Endothelial cell of umbilical vein (primary cell): ENCODE measurements around the gene KRTAP3-2. TPM values are rescaled to one million over a fixed set of nuclear protein-coding genes. Genes with fewer than 3 reads are reported as not detected.

Experiments used
- BruUV-seq: library from RNA; stranded (reverse); fragments of 400-500 nt; replicated peaks from 2 replicates; lab custom pipeline; 2021; lab: Mats Ljungman, UMichigan
- CTCF ChIA-PET: fragments of 300-600, 350-600 bp; sonication (Branson Sonifier 250); formaldehyde crosslinking; loops from one replicate; lab custom pipeline; 2021; ENCODE audit warnings: antibody characterized with exemption, inconsistent platforms; lab: Charles Lee
- POLR2A ChIA-PET: fragments of 300-600, 350-600 bp; sonication (Branson Sonifier 250); formaldehyde crosslinking; loops from one replicate; lab custom pipeline; 2021; ENCODE audit warnings: antibody characterized with exemption, inconsistent platforms; lab: Charles Lee
- DNase-seq: peaks from one replicate; pipeline ENCODE4 v3.0.0-alpha.2; 2011; ENCODE audit warnings: low read depth, low spot score
- FAIRE-seq: peaks from 2 replicates; lab custom pipeline; 2011; peaks lifted over from hg19 to GRCh38; lab: Jason Lieb, UNC
- H2AFZ ChIP-seq: 2 replicates; pipeline ENCODE4 v1.6.0; 2012; ENCODE audit warnings: low read depth, low read length, control low read depth, inconsistent platforms
- H3K27ac ChIP-seq: 2 replicates; pipeline ENCODE4 v1.5.1; 2011; ENCODE audit warnings: low read depth, mild to moderate bottlenecking, control low read depth, low read length, moderate library complexity; ENCODE audit not compliant: insufficient read depth
- H3K27me3 ChIP-seq, 2 experiments: 2 replicates each; pipeline versions ENCODE4 v1.6.0 to v1.6.1; 2011; ENCODE audit warnings: low read length in 2 of 2, mixed read lengths in 1 of 2; ENCODE audit not compliant: control insufficient read depth in 2 of 2, insufficient read depth in 2 of 2
- H3K36me3 ChIP-seq, 2 experiments: 2 replicates in 1 of 2; 3 replicates in 1 of 2; pipeline ENCODE4 v1.5.1; 2011; ENCODE audit warnings: low read length in 2 of 2, mild to moderate bottlenecking in 1 of 2, moderate library complexity in 1 of 2; ENCODE audit not compliant: control insufficient read depth in 2 of 2, insufficient read depth in 2 of 2; ENCODE audit errors: extremely low read depth in 1 of 2
- H3K4me1 ChIP-seq: 3 replicates; pipeline ENCODE4 v1.5.1; 2011; ENCODE audit warnings: mild to moderate bottlenecking, low read length; ENCODE audit not compliant: control insufficient read depth, insufficient read depth; ENCODE audit errors: extremely low read depth
- H3K4me2 ChIP-seq: 2 replicates; pipeline ENCODE4 v1.6.1; 2011; ENCODE audit warnings: low read length, control low read depth, mixed read lengths; ENCODE audit not compliant: insufficient read depth
- H3K4me3 ChIP-seq, 3 experiments: fragments of 200-600 bp in 1 of 3; sonication (generic), shearing (Covaris generic) in 1 of 3; replicated peaks in 1 of 3; 2 replicates each; pipeline ENCODE4 v1.5.1; 2011 to 2016; ENCODE audit warnings: control low read depth in 3 of 3, low read length in 3 of 3, mild to moderate bottlenecking in 2 of 3, inconsistent platforms in 1 of 3, low read depth in 1 of 3, moderate library complexity in 1 of 3; ENCODE audit not compliant: insufficient read depth in 1 of 3
- H3K79me2 ChIP-seq: 2 replicates; pipeline ENCODE4 v1.6.0; 2012; ENCODE audit warnings: low read length, inconsistent platforms; ENCODE audit not compliant: control insufficient read depth, insufficient read depth
- H3K9ac ChIP-seq: replicated peaks from 2 replicates; pipeline ENCODE3; 2011; ENCODE audit warnings: low read length, control low read depth; ENCODE audit not compliant: insufficient read depth; ENCODE audit errors: extremely low read depth
- H3K9me1 ChIP-seq: replicated peaks from 3 replicates; pipeline ENCODE4 v1.6.0; 2011; ENCODE audit warnings: mild to moderate bottlenecking, low read length; ENCODE audit not compliant: control insufficient read depth, insufficient read depth; ENCODE audit errors: extremely low read depth
- H3K9me3 ChIP-seq: replicated peaks from 2 replicates; pipeline ENCODE4 v1.5.1; 2012; ENCODE audit warnings: low read length, inconsistent platforms; ENCODE audit not compliant: control insufficient read depth, insufficient read depth
- H4K20me1 ChIP-seq: replicated peaks from 2 replicates; pipeline ENCODE3; 2011; ENCODE audit warnings: mild to moderate bottlenecking, low read length; ENCODE audit not compliant: control insufficient read depth, insufficient read depth; ENCODE audit errors: extremely low read depth
- CTCF ChIP-seq, 2 donors: IDR thresholded peaks; 1 replicate in 1 of 2; 2 replicates in 1 of 2; pipeline ENCODE4 v1.5.1; 2011; ENCODE audit warnings: low read length in 2 of 2, mild to moderate bottlenecking in 2 of 2, moderate library complexity in 2 of 2, control low read depth in 1 of 2, inconsistent platforms in 1 of 2, low read depth in 1 of 2; ENCODE audit not compliant: insufficient read depth in 1 of 2; ENCODE audit errors: extremely low read depth in 1 of 2
- EZH2 ChIP-seq: IDR thresholded peaks from 2 replicates; pipeline ENCODE4 v1.6.1; 2012; ENCODE audit warnings: borderline replicate concordance, low read depth, mild to moderate bottlenecking, moderate library complexity, low read length, inconsistent platforms; ENCODE audit not compliant: severe bottlenecking
- FOS ChIP-seq: IDR thresholded peaks from 2 replicates; pipeline ENCODE4 v1.6.1; 2011; ENCODE audit warnings: mild to moderate bottlenecking, low read length, moderate library complexity, borderline replicate concordance; ENCODE audit not compliant: insufficient read depth
- GATA2 ChIP-seq: IDR thresholded peaks from 2 replicates; pipeline ENCODE4 v1.7.0; 2011; ENCODE audit warnings: low read depth, mild to moderate bottlenecking, moderate library complexity, mixed read lengths, low read length; ENCODE audit not compliant: insufficient read length, insufficient read depth
- JUN ChIP-seq: IDR thresholded peaks from 2 replicates; pipeline ENCODE4 v1.6.1; 2011; ENCODE audit warnings: borderline replicate concordance, low read depth; ENCODE audit not compliant: insufficient read length, insufficient read depth
- MAX ChIP-seq: IDR thresholded peaks from 2 replicates; pipeline ENCODE4 v1.6.1; 2011; ENCODE audit not compliant: insufficient read depth, insufficient read length
- MYC ChIP-seq: IDR thresholded peaks from one replicate; pipeline ENCODE4 v1.6.1; 2011; ENCODE audit warnings: mild to moderate bottlenecking, low read depth, low read length
- POLR2A ChIP-seq: IDR thresholded peaks from 2 replicates; pipeline ENCODE4 v1.6.1; 2012; ENCODE audit warnings: low read depth, mild to moderate bottlenecking, control low read depth, low read length
- POLR2AphosphoS5 ChIP-seq: IDR thresholded peaks from 2 replicates; pipeline ENCODE4 v1.6.1; 2012; ENCODE audit warnings: low read depth, mild to moderate bottlenecking, control low read depth, low read length, moderate library complexity; ENCODE audit not compliant: insufficient read depth
- dilution Hi-C: fragments of 300-500 bp; cut with MboI; formaldehyde crosslinking; loops from one replicate; pipeline ENCODE4 v1.15.0; 2019; ENCODE audit warnings: low sequenced_read_pairs; ENCODE audit not compliant: extremely low pct_ligation_motif_present
- intact Hi-C: fragments of 100-400 bp; cut with micrococcal nuclease; formaldehyde crosslinking; loops from one replicate; pipeline ENCODE4 v1.10.0; 2022
- polyA plus RNA-seq, 4 experiments: library from polyadenylated mRNA; depleted of rRNA in 3 of 4; stranded (reverse) in 3 of 4; unstranded in 1 of 4; fragments of >200 nt; gene quantifications; 2 replicates each; pipeline versions ENCODE4 v1.2.1 to v1.2.3, GENCODE V29; 2011 to 2012; ENCODE audit warnings: missing spikeins in 1 of 4
- total RNA-seq: library from RNA; stranded (reverse); gene quantifications from 2 replicates; pipeline ENCODE4 v1.2.3, GENCODE V29; 2021

Gene KRTAP3-2
- total and polyA plus RNA-seq, 2 donors (not counting 3 experiments of a cell fraction or from before 2014, with no cell fraction given): not detected

- ChIA-PET CTCF (no interaction called here), POLR2A (no interaction called here)
- TF ChIP-seq POLR2AphosphoS5: no peak
- no peak for TF ChIP-seq MYC
- no peak for TF ChIP-seq FOS
- no peak for TF ChIP-seq CTCF (IDR thresholded peaks at IDR 0.05; ENCODE audit: extremely low read depth in 1 of 2, insufficient read depth in 1 of 2, low read depth in 1 of 2, low read length in 2 of 2)
- no peak for TF ChIP-seq MAX
- TF ChIP-seq GATA2: no peak
- TF ChIP-seq EZH2: no peak
- TF ChIP-seq JUN: no peak
- TF ChIP-seq POLR2A: no peak
- FAIRE-seq (no peak), DNase-seq (no peak)
- Histone ChIP-seq H4K20me1 (no peaks in the 10 kb centered on the region), H3K4me1 (no peaks in the 10 kb centered on the region), H3K27me3 (peaks cover 7 to 13% of the 10 kb centered on the region in 2 experiments), H3K4me3 (no peak overlapping the region), H2AFZ (no peak overlapping the region), H3K79me2 (no peaks in the 10 kb centered on the region), H3K9ac (no peak overlapping the region), H3K4me2 (no peak overlapping the region), H3K9me3 (no peaks in the 10 kb centered on the region), H3K27ac (no peak overlapping the region), H3K36me3 (no peaks in the 10 kb centered on the region), H3K9me1 (no peaks in the 10 kb centered on the region)
- dilution Hi-C loops: no loop called here
- intact Hi-C loops: no loop called here
- BruUV-seq: no TSS peak
Observed at GRCh38 chr17:40956401-40957254, 43.1 kb downstream of the KRTAP3-2 start.
